Stomach smooth muscle (tissue), 2 donors: ENCODE data around the gene SEMA5A.

Source experiments
- H3K27ac ChIP-seq: one replicate; pipeline ENCODE4 v1.7.0; 2013; ENCODE audit warnings: mild to moderate bottlenecking, low read length, inconsistent platforms
- H3K27me3 ChIP-seq, 2 donors: one replicate each; pipeline ENCODE4 v1.7.0; 2013; ENCODE audit warnings: low read length in 2 of 2; ENCODE audit not compliant: insufficient read depth in 2 of 2, control insufficient read depth in 1 of 2
- H3K36me3 ChIP-seq, 2 donors: one replicate each; pipeline ENCODE4 v1.7.0; 2013; ENCODE audit warnings: low read length in 2 of 2; ENCODE audit not compliant: control insufficient read depth in 2 of 2, insufficient read depth in 2 of 2
- H3K4me1 ChIP-seq: one replicate; pipeline ENCODE4 v1.7.0; 2013; ENCODE audit warnings: low read length; ENCODE audit not compliant: control insufficient read depth, insufficient read depth
- H3K4me3 ChIP-seq, 2 donors: one replicate each; pipeline ENCODE4 v1.7.0; 2013; ENCODE audit warnings: low read length in 2 of 2
- H3K9ac ChIP-seq, 2 donors: one replicate each; pipeline ENCODE4 v1.7.0; 2013; ENCODE audit warnings: low read length in 2 of 2, mild to moderate bottlenecking in 1 of 2
- H3K9me3 ChIP-seq, 2 donors: one replicate each; pipeline ENCODE4 v1.7.0; 2013; ENCODE audit warnings: low read length in 2 of 2; ENCODE audit not compliant: control insufficient read depth in 2 of 2
- donor health status: healthy.
- donor health status: Pancreatic carcinoma.

Gene SEMA5A

GRCh38 chr5:9222054-9222976 is 323.6 kb downstream of the SEMA5A start:
- H3K4me1 ChIP-seq, result no peaks in the 10 kb centered on the region
- H3K4me3 ChIP-seq, result no peak overlapping the region
- no peaks in the 10 kb centered on the region for H3K27me3 ChIP-seq
- H3K9ac ChIP-seq, result no peak overlapping the region
- no peak overlapping the region for H3K27ac ChIP-seq
- no peaks in the 10 kb centered on the region for H3K9me3 ChIP-seq
- no peaks in the 10 kb centered on the region for H3K36me3 ChIP-seq

GRCh38 chr5:9218358-9218757 is 327.5 kb downstream of the SEMA5A start:
- H3K27me3 ChIP-seq, result no peaks in the 10 kb centered on the region
- H3K4me1 ChIP-seq, result no peaks in the 10 kb centered on the region
- H3K27ac ChIP-seq, result no peak overlapping the region
- H3K9ac ChIP-seq, result no peak overlapping the region
- H3K36me3 ChIP-seq, result no peaks in the 10 kb centered on the region
- no peak overlapping the region for H3K4me3 ChIP-seq
- no peaks in the 10 kb centered on the region for H3K9me3 ChIP-seq

- peaks cover 0 to 2% of the 10 kb centered on the region in 2 donors for H3K27me3 ChIP-seq
- no peak overlapping the region for H3K4me3 ChIP-seq
- no peak overlapping the region for H3K9ac ChIP-seq
- H3K9me3 ChIP-seq, result no peaks in the 10 kb centered on the region
- H3K36me3 ChIP-seq, result no peaks in the 10 kb centered on the region
- no peak overlapping the region for H3K27ac ChIP-seq
- no peaks in the 10 kb centered on the region for H3K4me1 ChIP-seq
These were observed 333.3 kb downstream of the SEMA5A start for GRCh38 chr5:9212605-9213004.

- Histone ChIP-seq H3K36me3 (no peaks in the 10 kb centered on the region), H3K9me3 (no peaks in the 10 kb centered on the region), H3K9ac (no peak overlapping the region), H3K27ac (no peak overlapping the region), H3K4me3 (no peak overlapping the region), H3K27me3 (peaks cover 0 to 2% of the 10 kb centered on the region in 2 donors), H3K4me1 (no peaks in the 10 kb centered on the region)
These were observed 335.9 kb downstream of the SEMA5A start for GRCh38 chr5:9209846-9210492.

- H3K27me3 ChIP-seq, result peaks cover 0 to 2% of the 10 kb centered on the region in 2 donors
- H3K9ac ChIP-seq, result no peak overlapping the region
- no peak overlapping the region for H3K4me3 ChIP-seq
- H3K9me3 ChIP-seq, result no peaks in the 10 kb centered on the region
- no peak overlapping the region for H3K27ac ChIP-seq
- H3K36me3 ChIP-seq, result no peaks in the 10 kb centered on the region
- H3K4me1 ChIP-seq, result no peaks in the 10 kb centered on the region
These were observed 338.0 kb downstream of the SEMA5A start for GRCh38 chr5:9207817-9208418.

- Histone ChIP-seq H3K27ac (no peak overlapping the region), H3K36me3 (no peaks in the 10 kb centered on the region), H3K9ac (no peak overlapping the region), H3K4me3 (no peak overlapping the region), H3K27me3 (no peaks in the 10 kb centered on the region), H3K4me1 (no peaks in the 10 kb centered on the region), H3K9me3 (no peaks in the 10 kb centered on the region)
These were observed 343.2 kb downstream of the SEMA5A start for GRCh38 chr5:9202636-9203035.

- H3K4me1 ChIP-seq, result no peaks in the 10 kb centered on the region
- H3K9me3 ChIP-seq, result no peaks in the 10 kb centered on the region
- no peak overlapping the region for H3K4me3 ChIP-seq
- no peak overlapping the region for H3K9ac ChIP-seq
- no peak overlapping the region for H3K27ac ChIP-seq
- H3K27me3 ChIP-seq, result no peaks in the 10 kb centered on the region
- no peaks in the 10 kb centered on the region for H3K36me3 ChIP-seq
These were observed 344.1 kb downstream of the SEMA5A start for GRCh38 chr5:9201761-9202160.

- Histone ChIP-seq H3K27ac (no peak overlapping the region), H3K4me1 (no peaks in the 10 kb centered on the region), H3K9me3 (peaks cover 0 to 4% of the 10 kb centered on the region in 2 donors), H3K27me3 (no peaks in the 10 kb centered on the region), H3K4me3 (no peak overlapping the region), H3K36me3 (no peaks in the 10 kb centered on the region), H3K9ac (no peak overlapping the region)
These were observed 344.9 kb downstream of the SEMA5A start for GRCh38 chr5:9201011-9201410.

- Histone ChIP-seq H3K36me3 (no peaks in the 10 kb centered on the region), H3K9ac (no peak overlapping the region), H3K27me3 (no peaks in the 10 kb centered on the region), H3K4me1 (no peaks in the 10 kb centered on the region), H3K27ac (no peak overlapping the region), H3K4me3 (no peak overlapping the region), H3K9me3 (peaks cover 0 to 6% of the 10 kb centered on the region in 2 donors)
These were observed 347.5 kb downstream of the SEMA5A start for GRCh38 chr5:9198394-9198793.

GRCh38 chr5:9197881-9198260 is 348.0 kb downstream of the SEMA5A start:
- no peak overlapping the region for H3K27ac ChIP-seq
- H3K4me3 ChIP-seq, result no peak overlapping the region
- H3K27me3 ChIP-seq, result no peaks in the 10 kb centered on the region
- no peaks in the 10 kb centered on the region for H3K4me1 ChIP-seq
- no peaks in the 10 kb centered on the region for H3K36me3 ChIP-seq
- no peak overlapping the region for H3K9ac ChIP-seq
- peaks cover 0 to 6% of the 10 kb centered on the region in 2 donors for H3K9me3 ChIP-seq
